GM19025 (cell line): ENCODE measurements around the gene UMPS.

Experiments used
- ATAC-seq: cut with Tn5 transposase; IDR thresholded peaks from one replicate; pipeline ENCODE4 v1.9.1; 2021; ENCODE audit warnings: mild to moderate bottlenecking, low read depth, moderate library complexity; ENCODE audit not compliant: unreplicated experiment

Gene UMPS

DNA sequence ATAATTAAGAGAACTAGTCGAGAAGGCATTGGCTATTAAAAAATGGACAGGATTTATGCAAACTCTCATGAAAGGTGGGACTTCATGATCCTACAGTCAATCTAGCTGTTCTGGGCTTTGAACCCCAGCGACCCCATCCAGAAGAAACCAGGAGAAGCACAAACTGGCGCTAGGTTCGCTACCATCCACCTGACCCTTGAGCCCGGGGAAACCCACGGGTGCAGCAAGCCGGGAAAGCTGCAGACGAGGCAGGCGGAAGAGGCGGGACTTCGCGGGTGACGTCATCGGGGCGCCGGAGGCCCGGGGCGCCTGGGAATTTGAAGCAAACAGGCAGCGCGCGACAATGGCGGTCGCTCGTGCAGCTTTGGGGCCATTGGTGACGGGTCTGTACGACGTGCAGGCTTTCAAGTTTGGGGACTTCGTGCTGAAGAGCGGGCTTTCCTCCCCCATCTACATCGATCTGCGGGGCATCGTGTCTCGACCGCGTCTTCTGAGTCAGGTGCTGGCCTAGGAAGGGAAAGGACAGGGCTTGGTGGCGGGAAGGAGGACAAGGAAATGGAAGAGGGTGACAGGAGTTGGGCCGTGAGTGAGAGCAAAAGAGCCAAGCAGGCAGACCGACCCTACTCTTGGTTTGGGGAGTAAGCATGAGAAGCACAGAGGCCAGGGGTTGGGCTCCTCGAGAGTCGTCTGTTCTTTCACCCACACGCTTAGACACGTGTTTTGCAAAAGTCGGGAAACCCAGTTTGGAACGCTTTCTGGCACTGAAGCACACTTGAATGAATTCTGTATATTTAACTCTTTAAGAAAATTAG lies at the start of gene UMPS:
Gene UMPS, plus strand, starts transcription at position 324 of the 812 bp plus-strand sequence. Its CDS starts 20 bp downstream, at position 344.
- ATAC-seq = peak; percentile 93

DNA sequence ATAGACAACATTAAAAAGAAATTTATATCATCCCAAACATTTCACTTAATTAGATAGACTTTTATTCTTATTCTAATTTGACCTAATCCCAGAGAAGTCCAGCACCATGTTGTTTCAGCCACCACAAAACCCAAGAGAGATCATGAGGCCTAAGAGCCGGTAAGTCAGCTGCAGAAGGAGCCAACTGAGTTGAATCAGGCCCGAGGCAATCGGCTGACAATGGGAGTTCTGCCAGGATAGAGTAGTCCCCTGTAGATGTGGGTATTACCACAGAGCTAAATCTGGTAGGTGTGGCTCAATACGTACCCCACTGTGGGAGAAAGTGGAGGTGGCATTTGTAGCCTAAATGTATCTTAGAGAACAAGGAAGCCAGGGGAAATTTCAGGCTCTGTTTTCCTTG lies 49.7 kb upstream of the UMPS start:
- no peak for ATAC-seq

DNA sequence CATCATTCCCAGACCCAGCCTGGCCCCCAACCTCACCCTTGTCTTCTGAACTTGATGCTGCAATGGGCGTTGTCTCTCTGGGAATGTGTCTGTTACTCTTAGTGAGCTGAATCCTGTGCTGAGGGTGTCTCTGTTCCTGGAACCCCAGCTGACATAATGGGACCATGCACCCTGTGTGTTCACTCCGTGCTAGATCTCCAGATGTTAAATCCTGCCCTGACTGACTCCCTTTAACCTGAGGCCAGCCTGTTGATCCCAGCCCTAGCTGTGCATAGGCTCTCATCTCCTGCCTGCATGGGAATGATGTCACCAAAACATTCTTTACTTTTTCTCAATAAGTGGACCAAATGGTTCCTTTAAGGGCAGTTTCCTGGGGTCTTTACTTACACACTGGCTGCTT lies 48.0 kb upstream of the UMPS start:
- ATAC-seq = no peak

DNA sequence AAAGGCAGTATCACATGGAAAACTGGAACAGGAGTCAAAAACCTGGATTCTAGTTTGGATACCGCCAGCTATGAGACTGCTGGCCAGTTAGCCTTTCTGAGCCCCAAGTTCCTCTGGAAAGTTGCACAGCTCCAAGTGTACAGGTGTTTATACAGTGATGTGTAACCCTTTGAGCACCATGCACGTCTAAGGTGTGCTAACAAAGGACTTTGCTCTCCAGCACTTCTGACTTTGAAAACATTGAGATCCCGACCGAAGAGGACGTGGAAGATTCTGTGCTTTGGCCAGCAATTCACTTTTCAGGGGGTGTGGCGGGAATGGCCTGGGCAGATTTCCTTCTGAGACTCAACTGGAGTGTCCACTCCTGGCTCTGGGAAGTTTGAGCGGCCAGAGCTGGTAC lies 45.8 kb upstream of the UMPS start:
- ATAC-seq = no peak

DNA sequence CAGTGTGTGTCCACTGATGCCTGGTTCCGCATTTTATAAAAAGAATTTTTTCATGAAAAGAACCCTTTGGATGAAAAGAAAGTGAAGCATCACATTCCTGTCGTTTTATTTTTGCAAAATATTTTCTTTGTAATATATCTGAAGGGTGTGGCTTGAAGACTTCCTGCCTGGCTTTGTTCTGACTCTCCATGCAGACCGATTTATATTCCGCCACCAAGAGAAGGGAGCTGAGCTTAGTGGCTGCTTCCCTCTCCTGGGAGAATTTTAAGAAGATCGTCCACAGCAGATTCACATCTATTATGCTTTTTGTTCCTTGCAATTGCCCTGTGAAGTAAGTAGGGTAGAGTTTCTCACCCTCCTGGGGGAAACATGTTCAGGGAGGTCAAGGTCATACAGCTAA lies 45.2 kb upstream of the UMPS start:
- no peak for ATAC-seq

DNA sequence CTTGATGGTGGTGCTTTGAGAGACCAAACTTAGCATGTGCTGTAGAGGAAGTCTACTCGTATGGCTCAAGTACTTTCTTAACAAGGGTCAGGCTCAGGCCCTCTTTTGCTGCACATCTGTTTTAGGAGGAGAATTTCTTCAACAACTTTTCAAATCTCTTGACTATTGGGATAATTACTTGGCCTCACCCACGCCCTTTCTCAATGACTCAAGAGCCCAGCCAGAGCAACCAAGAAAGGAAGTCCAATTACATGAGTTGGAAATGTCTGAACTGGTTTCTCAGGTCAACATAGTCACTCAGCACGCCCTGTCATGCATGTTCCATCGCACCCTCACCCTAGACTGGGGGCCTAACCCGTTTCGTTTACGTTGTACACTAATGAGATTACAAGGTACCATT lies 44.8 kb upstream of the UMPS start:
- ATAC-seq = no peak

DNA sequence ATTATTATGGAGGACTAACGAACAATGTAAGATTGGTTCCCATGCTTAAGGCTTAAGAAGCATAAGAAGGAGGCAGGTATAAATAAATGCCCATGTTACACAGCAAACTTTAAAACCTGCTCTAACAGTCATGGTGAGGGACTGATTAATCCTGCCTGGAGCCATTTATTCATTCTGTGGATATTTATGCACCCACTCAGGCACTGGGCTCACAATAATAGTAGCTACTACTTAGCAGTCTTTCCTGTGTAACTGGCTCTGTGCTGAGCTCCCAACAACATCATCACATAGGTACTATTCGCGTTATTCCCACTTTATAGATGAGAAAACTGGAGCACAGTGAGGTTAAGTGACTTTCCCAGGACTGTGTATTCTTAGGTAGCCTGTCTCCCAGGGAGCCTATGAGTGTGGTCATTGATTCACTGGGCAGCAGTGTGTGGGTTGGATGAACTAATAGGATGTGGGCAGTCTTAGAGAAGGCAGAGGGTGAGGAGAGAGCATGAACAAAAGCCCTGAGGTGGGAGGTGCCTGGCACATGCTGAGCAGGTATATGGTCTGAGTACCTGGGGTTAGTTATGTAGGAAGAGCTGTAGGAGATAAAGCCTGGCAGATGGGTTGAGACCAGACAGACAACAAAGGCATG lies 44.1 kb upstream of the UMPS start:
- ATAC-seq = no peak

DNA sequence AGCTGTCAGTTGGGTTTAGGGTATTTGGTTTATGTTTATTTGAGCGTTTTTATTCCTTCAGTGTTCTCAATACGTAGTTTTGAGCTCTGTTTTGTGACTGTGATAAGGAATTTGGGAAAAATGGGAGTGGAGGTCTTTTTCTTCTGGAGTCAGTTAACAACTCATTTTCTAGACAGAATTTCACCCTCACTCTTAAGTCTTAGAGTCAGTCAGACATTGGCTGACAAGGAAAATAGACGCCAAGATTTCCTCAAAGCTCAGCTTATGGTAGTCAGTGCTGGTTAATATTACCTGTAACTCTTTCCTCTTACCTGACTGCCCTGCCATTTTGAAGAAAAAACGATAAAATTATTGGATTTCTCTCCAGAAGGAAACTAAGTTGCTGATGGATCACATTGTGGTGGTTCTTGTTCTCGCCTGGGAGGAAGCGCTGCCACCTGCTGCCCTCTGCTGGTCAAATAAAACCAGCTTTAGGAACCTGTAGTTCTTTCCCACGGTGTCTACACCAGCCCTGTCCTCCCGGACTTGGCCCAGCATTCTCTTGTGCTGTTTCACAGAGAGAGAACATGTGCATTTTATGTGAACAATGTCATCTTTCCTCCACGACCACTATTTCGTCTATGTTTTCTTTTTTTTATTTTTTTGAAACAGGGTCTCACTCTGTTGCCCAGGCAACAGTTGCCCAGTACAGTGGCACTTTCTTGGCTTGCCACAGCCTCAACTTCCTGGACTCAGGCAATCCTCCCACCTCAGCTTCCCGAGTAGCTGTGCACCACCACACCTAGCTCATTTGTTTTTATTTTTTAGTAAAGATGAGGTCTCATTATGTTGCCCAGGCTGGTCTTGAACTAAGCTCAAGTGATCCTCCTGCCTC lies 41.4 kb upstream of the UMPS start:
- ATAC-seq = no peak

DNA sequence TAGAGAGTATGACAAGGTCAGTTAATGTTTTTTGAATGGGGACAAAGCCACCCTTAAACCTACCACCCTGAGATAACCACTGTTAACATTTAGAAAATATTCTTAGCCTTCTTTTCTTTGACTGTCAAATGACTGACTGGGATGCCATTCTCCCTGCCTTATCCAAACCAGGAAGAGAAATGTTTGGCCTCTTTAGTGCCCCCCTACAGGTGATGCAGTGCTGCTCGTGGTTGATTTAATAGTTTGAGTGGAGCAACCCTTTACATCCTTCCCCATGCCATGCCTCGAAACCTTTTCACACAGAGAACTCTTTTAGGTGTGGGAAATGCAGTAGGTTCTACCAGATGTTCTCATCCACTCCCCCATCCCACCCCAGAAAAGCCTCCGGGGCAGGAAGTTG lies 38.7 kb upstream of the UMPS start:
- ATAC-seq = no peak

DNA sequence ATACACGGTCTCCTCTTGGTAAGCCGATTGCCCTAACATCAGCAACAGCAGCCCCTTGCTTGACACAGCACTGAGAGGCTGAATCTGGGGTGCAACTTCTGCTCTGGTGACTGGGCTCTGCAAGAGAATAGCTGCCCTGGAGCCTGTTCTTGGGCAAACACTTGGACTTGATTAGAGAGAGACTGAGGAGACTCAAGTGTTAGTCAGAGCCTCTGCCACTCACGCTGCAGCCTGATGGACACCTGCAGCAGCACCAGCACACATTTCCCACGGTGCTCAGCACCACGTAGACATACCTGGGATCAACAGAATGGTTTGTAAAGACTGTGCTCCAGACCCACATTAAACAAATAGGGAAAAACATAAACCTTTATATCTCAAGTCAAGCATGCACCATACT lies 35.8 kb upstream of the UMPS start:
- no peak for ATAC-seq

DNA sequence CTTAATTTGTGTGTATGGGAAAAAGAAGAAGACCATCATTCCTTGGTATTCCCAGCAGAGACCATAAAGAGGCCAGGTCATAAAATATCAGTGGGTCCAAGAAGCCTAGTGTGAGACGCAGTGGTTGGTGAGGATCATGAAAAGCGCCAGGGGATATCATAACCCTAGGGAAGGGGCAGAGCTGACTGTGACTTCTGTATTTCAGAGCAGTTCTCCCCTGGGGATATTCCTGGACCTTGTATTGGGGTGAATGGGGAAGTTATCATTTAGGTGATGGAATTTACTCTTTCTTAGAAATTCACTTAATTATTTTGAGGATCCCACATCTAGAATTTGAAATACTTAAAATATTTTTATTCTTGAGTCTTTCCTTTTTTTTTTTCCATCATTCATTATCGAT lies 34.9 kb upstream of the UMPS start:
- no peak for ATAC-seq

DNA sequence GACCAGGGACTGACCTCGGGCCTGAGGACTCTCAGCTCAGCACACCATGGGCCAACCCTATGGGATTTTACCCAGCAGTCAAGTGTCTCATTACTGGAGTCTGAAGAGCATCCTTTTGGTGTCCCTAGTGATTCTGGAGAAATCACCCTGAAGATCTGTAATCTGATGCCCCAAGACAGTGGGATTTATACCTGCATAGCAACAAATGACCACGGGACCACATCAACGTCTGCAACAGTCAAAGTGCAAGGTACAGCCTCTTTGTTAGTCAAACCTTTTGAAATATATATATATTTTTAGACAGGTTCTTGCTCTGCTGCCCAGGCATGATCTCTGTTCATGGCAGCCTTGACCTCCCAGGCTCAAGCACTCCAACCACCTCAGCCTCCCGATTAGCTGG lies 34.2 kb upstream of the UMPS start:
- no peak for ATAC-seq

DNA sequence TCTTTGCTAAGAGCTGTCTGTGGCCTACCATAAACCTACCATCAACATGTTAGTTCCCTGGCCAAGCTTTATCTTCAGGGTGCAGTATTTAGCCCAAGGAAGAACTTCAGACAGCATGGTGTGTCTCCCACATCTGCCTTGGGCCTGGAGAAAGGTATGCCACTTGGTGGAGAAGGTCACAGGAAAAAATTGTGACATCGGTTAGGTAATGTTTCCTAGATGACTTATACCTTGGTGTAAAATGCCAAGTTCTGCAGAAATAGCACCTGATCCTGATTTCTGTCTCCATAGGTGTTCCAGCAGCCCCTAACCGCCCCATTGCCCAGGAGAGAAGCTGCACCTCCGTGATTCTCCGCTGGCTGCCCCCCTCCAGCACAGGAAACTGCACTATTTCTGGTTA lies 33.0 kb upstream of the UMPS start:
- ATAC-seq = no peak

DNA sequence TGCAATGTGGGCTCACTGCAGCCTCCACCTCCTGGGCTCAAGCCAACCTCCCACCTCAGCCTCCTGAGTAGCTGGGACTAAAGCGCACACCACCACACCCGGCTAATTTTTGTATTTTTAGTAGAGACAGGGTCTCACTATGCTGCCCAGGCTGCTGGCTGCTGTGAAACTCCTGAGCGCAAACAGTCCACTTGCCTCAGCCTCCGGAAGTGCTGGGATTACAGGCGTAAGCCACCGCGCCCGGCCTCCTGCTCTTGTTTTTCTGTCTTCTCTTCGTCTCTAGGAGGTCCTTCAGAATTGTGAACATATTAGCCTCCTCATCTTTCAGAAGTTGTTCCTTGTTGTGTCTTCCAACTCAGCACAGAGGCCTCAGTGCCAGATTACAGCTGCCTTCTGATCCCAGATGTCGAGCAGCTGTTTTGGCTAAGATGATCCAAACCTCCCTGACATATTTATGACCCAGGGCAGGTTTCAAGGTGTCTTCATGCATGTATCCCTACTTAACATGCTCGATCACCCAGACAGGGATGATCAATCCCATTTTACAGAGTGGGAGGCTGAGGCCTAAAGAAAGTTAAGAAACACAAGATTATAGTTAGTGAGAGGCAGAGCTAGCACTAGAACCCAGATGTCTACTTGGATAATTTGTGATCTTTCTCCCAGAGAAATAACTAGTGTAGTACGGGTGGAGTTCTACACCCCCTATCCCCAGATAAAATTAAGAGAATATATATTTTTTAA lies 32.1 kb upstream of the UMPS start:
- ATAC-seq = no peak

DNA sequence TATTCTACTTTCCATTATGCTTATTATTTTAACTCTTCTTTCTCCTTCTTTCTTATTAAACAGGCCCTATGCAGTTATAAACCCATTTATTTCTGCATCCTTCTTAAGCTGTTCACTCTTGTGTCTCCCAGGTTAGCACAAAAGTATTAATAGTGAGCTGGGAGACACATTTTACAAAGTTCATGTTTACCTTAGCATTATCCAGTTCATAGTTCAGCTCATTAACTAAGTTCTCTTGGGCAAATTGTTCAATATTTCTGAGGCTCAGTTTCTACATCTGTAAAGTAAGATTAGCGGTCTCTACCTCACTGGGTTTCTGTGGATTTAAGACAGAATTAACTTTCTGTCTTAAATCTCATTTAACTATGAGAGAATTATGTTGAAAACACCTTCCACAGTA lies 31.2 kb upstream of the UMPS start:
- ATAC-seq = no peak

DNA sequence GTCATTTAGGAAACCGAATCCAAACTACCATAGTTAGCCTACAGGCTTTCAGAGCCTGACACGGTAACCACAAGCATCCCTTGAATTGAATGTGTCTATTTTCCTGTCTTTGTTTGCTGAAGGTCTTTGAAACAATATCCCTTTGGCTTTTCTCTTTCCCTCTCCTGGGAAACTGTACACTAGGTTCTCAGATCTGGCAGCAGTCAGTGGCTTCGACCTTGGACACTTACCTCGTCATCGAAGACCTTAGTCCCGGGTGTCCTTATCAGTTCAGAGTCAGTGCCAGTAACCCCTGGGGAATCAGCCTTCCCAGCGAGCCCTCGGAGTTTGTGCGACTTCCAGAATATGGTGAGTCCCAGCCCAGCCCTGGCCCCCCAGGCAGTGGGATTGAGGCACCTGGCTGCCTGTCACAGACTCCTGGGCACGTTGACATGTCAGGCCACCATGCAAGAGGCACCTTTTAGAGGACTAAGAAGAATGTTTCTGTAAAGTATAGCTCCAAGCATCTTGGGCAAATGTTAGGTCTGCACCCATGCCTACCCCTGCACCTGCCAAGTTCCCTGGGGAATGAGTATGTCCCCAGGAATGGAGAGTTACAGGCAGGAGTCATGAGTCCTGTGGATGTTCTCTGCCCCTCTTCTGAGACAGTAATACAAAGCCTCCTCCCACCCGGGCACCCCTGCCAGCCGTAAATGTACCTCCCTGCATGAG lies 30.4 kb upstream of the UMPS start:
- ATAC-seq = no peak

DNA sequence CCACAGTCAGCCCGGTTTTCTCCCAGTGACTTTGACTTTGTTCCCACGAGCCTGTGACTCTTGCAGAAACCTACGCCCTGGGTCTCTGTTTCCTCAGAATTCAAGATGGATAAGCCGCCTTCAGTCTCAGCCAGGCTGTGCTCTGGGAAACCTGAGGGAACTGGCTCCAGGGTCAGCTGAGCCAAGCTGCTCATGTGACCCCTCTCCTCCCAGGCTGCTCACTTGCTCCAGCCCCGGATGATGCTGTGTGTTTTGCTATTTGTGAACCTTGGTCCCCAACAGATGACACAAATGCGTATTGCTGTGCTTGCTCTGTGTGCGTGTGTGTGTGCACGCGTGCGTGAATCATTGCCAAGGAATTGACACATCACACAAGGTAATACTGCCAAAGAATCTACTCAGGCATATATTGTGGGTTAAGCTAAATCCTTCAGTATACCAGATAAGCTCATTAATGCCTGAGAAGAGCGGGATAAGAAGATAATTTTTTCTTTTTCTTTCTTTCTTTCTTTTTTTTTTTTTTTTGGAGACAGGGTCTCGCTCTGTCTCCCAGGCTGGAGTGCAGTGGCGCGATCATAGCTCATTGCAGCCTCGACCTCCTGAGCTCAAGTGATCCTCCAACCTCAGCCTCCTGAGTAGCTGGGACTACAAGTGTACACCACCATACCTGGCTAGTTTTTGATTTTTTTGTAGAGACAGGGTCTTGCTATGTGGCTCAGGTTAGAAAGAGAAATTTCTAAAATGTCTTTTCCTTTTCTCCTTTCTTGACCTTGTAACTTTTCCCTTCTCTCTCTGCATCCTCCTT lies 29.2 kb upstream of the UMPS start:
- ATAC-seq = no peak

DNA sequence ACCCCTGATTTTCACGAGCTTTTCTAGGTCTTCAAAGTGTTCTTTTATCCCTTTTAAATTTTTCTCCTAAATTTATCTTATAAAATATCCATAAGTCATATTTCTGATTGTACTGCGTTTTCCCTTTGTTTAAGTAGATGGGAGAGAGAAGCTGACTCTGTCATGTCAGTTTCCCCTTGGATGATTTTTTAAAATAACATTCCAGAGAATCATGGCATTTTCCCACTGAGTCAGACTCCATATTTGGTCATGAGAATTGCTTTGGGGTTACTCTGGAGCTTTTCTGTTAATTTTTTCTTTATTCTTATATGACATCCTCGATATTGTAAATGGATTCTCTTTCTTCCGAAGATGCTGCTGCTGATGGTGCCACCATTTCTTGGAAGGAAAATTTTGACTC lies 28.6 kb upstream of the UMPS start:
- no peak for ATAC-seq

DNA sequence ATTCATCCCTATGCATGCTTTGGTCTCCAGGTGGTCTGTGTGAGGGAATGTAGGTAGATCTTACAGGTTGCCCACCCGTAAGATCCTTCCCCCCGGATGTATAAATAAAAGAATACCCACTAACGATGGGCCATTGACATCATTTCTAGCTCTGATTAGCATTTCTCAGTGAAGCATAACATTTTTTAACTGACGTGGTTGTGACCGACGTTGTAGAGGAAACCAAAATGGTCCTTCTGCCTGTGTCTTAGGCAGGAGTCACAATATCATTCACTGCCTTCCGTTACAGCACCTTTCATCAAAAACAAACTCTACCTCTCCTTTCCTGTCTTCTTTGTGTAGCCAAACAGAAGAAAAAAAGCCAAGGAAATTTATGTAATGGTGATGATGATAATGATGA lies 27.3 kb upstream of the UMPS start:
- ATAC-seq = no peak
